Measurements from ENCODE around the gene THSD7A.

DNA sequence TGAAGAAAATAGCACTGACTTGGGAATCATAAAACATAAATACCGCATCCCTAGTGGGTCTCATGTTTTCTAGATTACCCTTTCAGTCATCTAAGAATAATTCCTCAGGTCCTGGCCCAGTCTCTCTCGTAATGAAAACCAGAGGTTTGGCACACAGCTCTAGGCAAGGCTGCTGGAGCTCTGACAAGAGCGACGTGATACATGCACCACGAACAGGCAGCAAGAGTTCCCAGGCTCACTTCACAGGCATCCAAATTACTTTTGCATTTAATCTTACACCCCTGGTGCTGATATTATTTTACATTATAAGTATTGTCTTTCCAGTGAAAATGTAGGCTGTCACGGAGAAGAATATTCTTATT is 105.2 kb downstream of the THSD7A start:
- TF ChIP-seq, protein P1, sequence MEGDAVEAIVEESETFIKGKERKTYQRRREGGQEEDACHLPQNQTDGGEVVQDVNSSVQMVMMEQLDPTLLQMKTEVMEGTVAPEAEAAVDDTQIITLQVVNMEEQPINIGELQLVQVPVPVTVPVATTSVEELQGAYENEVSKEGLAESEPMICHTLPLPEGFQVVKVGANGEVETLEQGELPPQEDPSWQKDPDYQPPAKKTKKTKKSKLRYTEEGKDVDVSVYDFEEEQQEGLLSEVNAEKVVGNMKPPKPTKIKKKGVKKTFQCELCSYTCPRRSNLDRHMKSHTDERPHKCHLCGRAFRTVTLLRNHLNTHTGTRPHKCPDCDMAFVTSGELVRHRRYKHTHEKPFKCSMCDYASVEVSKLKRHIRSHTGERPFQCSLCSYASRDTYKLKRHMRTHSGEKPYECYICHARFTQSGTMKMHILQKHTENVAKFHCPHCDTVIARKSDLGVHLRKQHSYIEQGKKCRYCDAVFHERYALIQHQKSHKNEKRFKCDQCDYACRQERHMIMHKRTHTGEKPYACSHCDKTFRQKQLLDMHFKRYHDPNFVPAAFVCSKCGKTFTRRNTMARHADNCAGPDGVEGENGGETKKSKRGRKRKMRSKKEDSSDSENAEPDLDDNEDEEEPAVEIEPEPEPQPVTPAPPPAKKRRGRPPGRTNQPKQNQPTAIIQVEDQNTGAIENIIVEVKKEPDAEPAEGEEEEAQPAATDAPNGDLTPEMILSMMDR (conservative IDR thresholded peaks at IDR 0.05): no peak
- TF ChIP-seq ZFX (IDR thresholded peaks at IDR 0.05): no peak

Data from C4-2B (cell line).